HepG2 (cell line): ENCODE measurements around the gene TCERG1L. TPM values are rescaled to one million over a fixed set of nuclear protein-coding genes. Genes with fewer than 3 reads are reported as not detected.

Source experiments
- ATAC-seq: fragments of 200-7000 bp; cut with Tn5 transposase; 3 replicates; pipeline ENCODE4 v1.9.1; 2020; ENCODE audit warnings: mild to moderate bottlenecking, moderate library complexity
- BruUV-seq: library from RNA; stranded (reverse); fragments of 400-500 nt; replicated peaks from 2 replicates; lab custom pipeline; 2021; lab: Mats Ljungman, UMichigan
- CTCF ChIA-PET: fragments of 300-600 bp; formaldehyde crosslinking; extraction: SDS; loops from one replicate; lab custom pipeline; 2021; ENCODE audit warnings: low total read pairs, inconsistent platforms, low intra/inter-chr PET ratio; lab: Yijun Ruan, JAX
- POLR2A ChIA-PET: fragments of 350-600 bp; sonication (Branson Sonifier 250); formaldehyde crosslinking; loops from one replicate; lab custom pipeline; 2020; ENCODE audit warnings: antibody characterized with exemption, inconsistent platforms; lab: Yijun Ruan, JAX
- DNase-seq: peaks from one replicate; pipeline ENCODE4 v3.0.0-alpha.2; 2015; ENCODE audit warnings: low spot score
- FAIRE-seq: peaks from 3 replicates; lab custom pipeline; 2011; peaks lifted over from hg19 to GRCh38; lab: Jason Lieb, UNC
- H2AFZ ChIP-seq: one replicate; pipeline ENCODE4 v1.6.1; 2011; ENCODE audit warnings: low read length, inconsistent platforms
- H3K27ac ChIP-seq: fragments of 300-600 bp; 3 replicates; pipeline ENCODE4 v1.8.0; 2011; ENCODE audit warnings: mixed run types, mild to moderate bottlenecking, mixed read lengths, low read length, inconsistent platforms; ENCODE audit not compliant: insufficient read depth; ENCODE audit errors: extremely low read length
- H3K27me3 ChIP-seq, 2 experiments: fragments of 200-600 bp in 1 of 2; 2 replicates in 1 of 2; 3 replicates in 1 of 2; pipeline versions ENCODE4 v1.6.0 to v1.8.0; 2011; ENCODE audit warnings: low read length in 2 of 2, mild to moderate bottlenecking in 2 of 2, moderate library complexity in 2 of 2, inconsistent platforms in 1 of 2; ENCODE audit not compliant: insufficient read depth in 2 of 2, control insufficient read depth in 1 of 2
- H3K36me3 ChIP-seq, 2 experiments: fragments of 200-600 bp in 1 of 2; replicated peaks in 1 of 2; 2 replicates in 1 of 2; 3 replicates in 1 of 2; pipeline versions ENCODE4 v1.5.1 to v1.8.0; 2011; ENCODE audit warnings: low read length in 2 of 2, inconsistent platforms in 1 of 2; ENCODE audit not compliant: insufficient read depth in 2 of 2, control insufficient read depth in 1 of 2
- H3K4me1 ChIP-seq: 2 replicates; pipeline ENCODE4 v1.5.1; 2012; ENCODE audit warnings: low read length, inconsistent platforms; ENCODE audit not compliant: insufficient read depth
- H3K4me2 ChIP-seq: 2 replicates; pipeline ENCODE4 v1.6.0; 2011; ENCODE audit warnings: low read depth, low read length, inconsistent platforms
- H3K4me3 ChIP-seq, 3 experiments: fragments of 200-600 bp in 1 of 3; sonication (generic), shearing (Covaris generic) in 1 of 3; replicated peaks in 1 of 3; 2 replicates each; pipeline ENCODE4 v1.5.1; 2011 to 2016; ENCODE audit warnings: low read length in 3 of 3, inconsistent platforms in 2 of 3, low read depth in 2 of 3, mild to moderate bottlenecking in 2 of 3, control low read depth in 1 of 3, mixed read lengths in 1 of 3; ENCODE audit not compliant: insufficient read depth in 1 of 3
- H3K79me2 ChIP-seq: one replicate; pipeline ENCODE4 v1.6.1; 2011; ENCODE audit warnings: low read length, inconsistent platforms; ENCODE audit not compliant: insufficient read depth
- H3K9ac ChIP-seq: 2 replicates; pipeline ENCODE4 v1.6.0; 2011; ENCODE audit warnings: mild to moderate bottlenecking, low read depth, low read length, inconsistent platforms; ENCODE audit not compliant: insufficient read depth
- H3K9me3 ChIP-seq: 2 replicates; pipeline ENCODE4 v1.5.1; 2012; ENCODE audit warnings: mild to moderate bottlenecking, low read length
- H4K20me1 ChIP-seq: 2 replicates; pipeline ENCODE4 v1.6.0; 2011; ENCODE audit warnings: inconsistent platforms, mild to moderate bottlenecking, low read length, moderate library complexity; ENCODE audit not compliant: insufficient read depth
- HNRNPLL ChIP-seq: fragments of 200-400 bp; formaldehyde crosslinking; IDR thresholded peaks from 2 replicates; pipeline ENCODE4 v1.6.1; 2017; ENCODE audit warnings: mild to moderate bottlenecking, low read depth, low read length; ENCODE audit not compliant: poor library complexity, severe bottlenecking
- MEIS2 ChIP-seq: sonication (generic); formaldehyde crosslinking; IDR thresholded peaks from 2 replicates; pipeline ENCODE4 v1.9.0; 2021; ENCODE audit warnings: mild to moderate bottlenecking, missing genetic modification reagents
- ZFAT ChIP-seq: sonication (generic); formaldehyde crosslinking; conservative IDR thresholded peaks from 2 replicates; pipeline ENCODE4 v1.8.1; 2023; ENCODE audit warnings: missing genetic modification reagents, inconsistent platforms
- ZFP62 ChIP-seq: sonication (generic); formaldehyde crosslinking; IDR thresholded peaks from 2 replicates; pipeline ENCODE4 v1.4.0; 2020; ENCODE audit warnings: missing genetic modification reagents
- ZNF143 ChIP-seq: sonication (generic); formaldehyde crosslinking; IDR thresholded peaks from 2 replicates; pipeline ENCODE4 v1.4.0; 2020; ENCODE audit warnings: missing genetic modification reagents
- ZNF549 ChIP-seq: sonication (generic); formaldehyde crosslinking; IDR thresholded peaks from 2 replicates; pipeline ENCODE4 v1.5.0; 2020; ENCODE audit warnings: missing genetic modification reagents
- WGBS: methylation state at CpG from one replicate; pipeline ENCODE4 v1.1.6; 2017; ENCODE audit warnings: low lambda C conversion rate; 5-methylcytosine and 5-hydroxymethylcytosine counted together
- in situ Hi-C: cut with HindIII; loops from 2 replicates; pipeline ENCODE4 v1.10.0; 2017; ENCODE audit warnings: low pct_unique_long_range_greater_than_20kb; ENCODE audit not compliant: extremely low pct_ligation_motif_present
- intact Hi-C: fragments of 100-400 bp; cut with micrococcal nuclease; formaldehyde crosslinking; loops from one replicate; pipeline ENCODE4 v1.10.0; 2022; ENCODE audit not compliant: unreplicated experiment
- polyA plus RNA-seq, 8 experiments: library from polyadenylated mRNA; depleted of rRNA in 3 of 8; stranded (reverse) in 7 of 8; unstranded in 1 of 8; fragments of >200 nt; fragmentation: Illumina TruSeq in 4 of 8; extraction: Trizol in 4 of 8; gene quantifications; 2 replicates each; pipeline versions ENCODE4 v1.2.1 to v1.2.3, GENCODE V29; 2011 to 2016; ENCODE audit warnings: low read depth in 4 of 8, missing spikeins in 1 of 8, mixed read lengths in 1 of 8; ENCODE audit not compliant: insufficient read depth in 1 of 8
- total RNA-seq, 5 experiments: library from RNA; depleted of rRNA; stranded (reverse); fragments of >200 nt; fragmentation: Illumina TruSeq; extraction: Trizol; gene quantifications; 2 replicates each; pipeline ENCODE4 v1.2.3, GENCODE V29; 2016; ENCODE audit warnings: low read depth in 1 of 5
- TF ChIP-seq, protein P1 (sequence below): sonication (generic); formaldehyde crosslinking; IDR thresholded peaks from 2 replicates; pipeline ENCODE4 v1.9.0; 2022; ENCODE audit warnings: low read depth, missing genetic modification reagents
- TF ChIP-seq, protein P2 (sequence below): sonication (generic); formaldehyde crosslinking; IDR thresholded peaks from 2 replicates; pipeline ENCODE4 v1.9.0; 2021; ENCODE audit warnings: missing genetic modification reagents, mild to moderate bottlenecking, borderline replicate concordance
- TF ChIP-seq, protein P3 (sequence below): sonication (generic); formaldehyde crosslinking; IDR thresholded peaks from 2 replicates; pipeline ENCODE4 v1.5.0; 2020; ENCODE audit warnings: missing genetic modification reagents

TCERG1L gene
- total and polyA plus RNA-seq, 2 of the 13 experiments (the other 11 are each of a cell fraction or from before 2014, with no cell fraction given), result not detected

DNA sequence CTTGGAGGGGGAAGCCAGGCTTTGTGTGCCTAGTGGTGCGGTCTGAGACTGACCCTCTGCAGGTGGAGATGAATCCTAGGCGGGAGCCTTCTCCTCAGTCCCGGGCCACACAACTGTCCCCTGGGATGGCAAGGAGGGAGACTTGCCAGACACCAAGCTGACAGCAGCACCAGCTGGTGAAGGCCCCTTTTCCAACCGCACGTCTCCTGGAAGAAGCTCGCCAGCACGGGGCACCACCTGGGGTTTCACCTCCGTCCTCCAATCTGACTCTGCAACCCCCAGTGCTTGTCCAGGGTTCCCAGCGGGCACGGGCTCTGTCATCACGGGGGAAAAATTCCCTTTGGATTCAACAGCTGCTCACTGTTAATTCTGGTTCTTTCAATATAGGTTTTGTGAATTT is 34.2 kb upstream of the TCERG1L start:
- in situ Hi-C loops (no loop called here), intact Hi-C loops (no loop called here)
- no peaks in the 10 kb centered on the region for H4K20me1 ChIP-seq
- no TSS peak for BruUV-seq
- WGBS, result 36% methylated on average over 2 of the region's 11 CpGs
- no peaks in the 10 kb centered on the region for H3K36me3 ChIP-seq
- no peaks in the 10 kb centered on the region for H3K27me3 ChIP-seq
- no peak for FAIRE-seq
- TF ChIP-seq HNRNPLL, result no peak
- TF ChIP-seq MEIS2, result no peak
- no peak for TF ChIP-seq ZNF143 (CRISPR knock-in tag)
- TF ChIP-seq ZNF549, result no peak
- TF ChIP-seq, protein P1, sequence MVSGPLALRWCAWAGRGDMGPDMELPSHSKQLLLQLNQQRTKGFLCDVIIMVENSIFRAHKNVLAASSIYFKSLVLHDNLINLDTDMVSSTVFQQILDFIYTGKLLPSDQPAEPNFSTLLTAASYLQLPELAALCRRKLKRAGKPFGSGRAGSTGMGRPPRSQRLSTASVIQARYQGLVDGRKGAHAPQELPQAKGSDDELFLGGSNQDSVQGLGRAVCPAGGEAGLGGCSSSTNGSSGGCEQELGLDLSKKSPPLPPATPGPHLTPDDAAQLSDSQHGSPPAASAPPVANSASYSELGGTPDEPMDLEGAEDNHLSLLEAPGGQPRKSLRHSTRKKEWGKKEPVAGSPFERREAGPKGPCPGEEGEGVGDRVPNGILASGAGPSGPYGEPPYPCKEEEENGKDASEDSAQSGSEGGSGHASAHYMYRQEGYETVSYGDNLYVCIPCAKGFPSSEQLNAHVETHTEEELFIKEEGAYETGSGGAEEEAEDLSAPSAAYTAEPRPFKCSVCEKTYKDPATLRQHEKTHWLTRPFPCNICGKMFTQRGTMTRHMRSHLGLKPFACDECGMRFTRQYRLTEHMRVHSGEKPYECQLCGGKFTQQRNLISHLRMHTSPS (CRISPR knock-in tag), result no peak
- no peak for TF ChIP-seq ZFP62 (CRISPR knock-in tag)
- TF ChIP-seq, protein P2, sequence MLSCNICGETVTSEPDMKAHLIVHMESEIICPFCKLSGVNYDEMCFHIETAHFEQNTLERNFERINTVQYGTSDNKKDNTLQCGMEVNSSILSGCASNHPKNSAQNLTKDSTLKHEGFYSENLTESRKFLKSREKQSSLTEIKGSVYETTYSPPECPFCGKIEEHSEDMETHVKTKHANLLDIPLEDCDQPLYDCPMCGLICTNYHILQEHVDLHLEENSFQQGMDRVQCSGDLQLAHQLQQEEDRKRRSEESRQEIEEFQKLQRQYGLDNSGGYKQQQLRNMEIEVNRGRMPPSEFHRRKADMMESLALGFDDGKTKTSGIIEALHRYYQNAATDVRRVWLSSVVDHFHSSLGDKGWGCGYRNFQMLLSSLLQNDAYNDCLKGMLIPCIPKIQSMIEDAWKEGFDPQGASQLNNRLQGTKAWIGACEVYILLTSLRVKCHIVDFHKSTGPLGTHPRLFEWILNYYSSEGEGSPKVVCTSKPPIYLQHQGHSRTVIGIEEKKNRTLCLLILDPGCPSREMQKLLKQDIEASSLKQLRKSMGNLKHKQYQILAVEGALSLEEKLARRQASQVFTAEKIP (CRISPR knock-in tag), result no peak
- TF ChIP-seq, protein P3, sequence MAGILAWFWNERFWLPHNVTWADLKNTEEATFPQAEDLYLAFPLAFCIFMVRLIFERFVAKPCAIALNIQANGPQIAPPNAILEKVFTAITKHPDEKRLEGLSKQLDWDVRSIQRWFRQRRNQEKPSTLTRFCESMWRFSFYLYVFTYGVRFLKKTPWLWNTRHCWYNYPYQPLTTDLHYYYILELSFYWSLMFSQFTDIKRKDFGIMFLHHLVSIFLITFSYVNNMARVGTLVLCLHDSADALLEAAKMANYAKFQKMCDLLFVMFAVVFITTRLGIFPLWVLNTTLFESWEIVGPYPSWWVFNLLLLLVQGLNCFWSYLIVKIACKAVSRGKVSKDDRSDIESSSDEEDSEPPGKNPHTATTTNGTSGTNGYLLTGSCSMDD (CRISPR knock-in tag), result no peak
- no peak for TF ChIP-seq ZFAT (CRISPR knock-in tag)
- no peak overlapping the region for H3K4me3 ChIP-seq
- H3K4me1 ChIP-seq, result no peaks in the 10 kb centered on the region
- H3K9me3 ChIP-seq, result no peaks in the 10 kb centered on the region
- no peak overlapping the region for H3K27ac ChIP-seq
- DNase-seq, result no peak
- ChIA-PET CTCF (no interaction called here), POLR2A (no interaction called here)
- no peak overlapping the region for H3K9ac ChIP-seq
- ATAC-seq, result no peak
- H2AFZ ChIP-seq, result no peak overlapping the region
- H3K4me2 ChIP-seq, result no peak overlapping the region
- no peaks in the 10 kb centered on the region for H3K79me2 ChIP-seq
